ENCODE results near the gene ACBD4. TPM values are rescaled to one million over a fixed set of nuclear protein-coding genes. Genes with fewer than 3 reads are reported as not detected.

Gene ACBD4
- total and polyA plus RNA-seq, 2 of the 13 experiments (the other 11 are each of a cell fraction or from before 2014, with no cell fraction given), result 16.1 to 26.9 TPM

GRCh38 chr17:45129426-45129939 is 6.0 kb upstream of the ACBD4 start (continued):
- TF ChIP-seq ARID5B (CRISPR knock-in tag; IDR thresholded peaks at IDR 0.05) (peak; percentile 74), YEATS2 (CRISPR knock-in tag; IDR thresholded peaks at IDR 0.05; ENCODE audit: borderline replicate concordance) (no peak; the same call in 1 of the 2 replicates), ATRX (CRISPR knock-in tag; IDR thresholded peaks at IDR 0.05; ENCODE audit: borderline replicate concordance) (no peak), TOPORS (CRISPR knock-in tag; IDR thresholded peaks at IDR 0.05) (no peak), CEBPZ (IDR thresholded peaks at IDR 0.05; ENCODE audit: low read length) (no peak), SRY (CRISPR knock-in tag; IDR thresholded peaks at IDR 0.05) (no peak; the same call in 1 of the 2 replicates), SMARCC2 (IDR thresholded peaks at IDR 0.05) (no peak), HIVEP1 (CRISPR knock-in tag; IDR thresholded peaks at IDR 0.05) (peak; percentile 53; the same call in 1 of the 2 replicates), ZNF441 (CRISPR knock-in tag; IDR thresholded peaks at IDR 0.05; ENCODE audit: borderline replicate concordance) (no peak), LCORL (IDR thresholded peaks at IDR 0.05) (no peak), LCORL (CRISPR knock-in tag; IDR thresholded peaks at IDR 0.05) (no peak; the same call in 1 of the 2 replicates), CENPX (CRISPR knock-in tag; IDR thresholded peaks at IDR 0.05) (no peak), ZNF782 (CRISPR knock-in tag; IDR thresholded peaks at IDR 0.05; ENCODE audit: borderline replicate concordance) (no peak), ZNF614 (CRISPR knock-in tag; IDR thresholded peaks at IDR 0.05; ENCODE audit: borderline replicate concordance) (peak; percentile 76; the same call in 1 of the 2 replicates), ZNF224 (CRISPR knock-in tag; IDR thresholded peaks at IDR 0.05) (no peak), ZNF720 (CRISPR knock-in tag; IDR thresholded peaks at IDR 0.05) (no peak), RBAK (CRISPR knock-in tag; IDR thresholded peaks at IDR 0.05) (no peak)
- TF ChIP-seq, protein P1, sequence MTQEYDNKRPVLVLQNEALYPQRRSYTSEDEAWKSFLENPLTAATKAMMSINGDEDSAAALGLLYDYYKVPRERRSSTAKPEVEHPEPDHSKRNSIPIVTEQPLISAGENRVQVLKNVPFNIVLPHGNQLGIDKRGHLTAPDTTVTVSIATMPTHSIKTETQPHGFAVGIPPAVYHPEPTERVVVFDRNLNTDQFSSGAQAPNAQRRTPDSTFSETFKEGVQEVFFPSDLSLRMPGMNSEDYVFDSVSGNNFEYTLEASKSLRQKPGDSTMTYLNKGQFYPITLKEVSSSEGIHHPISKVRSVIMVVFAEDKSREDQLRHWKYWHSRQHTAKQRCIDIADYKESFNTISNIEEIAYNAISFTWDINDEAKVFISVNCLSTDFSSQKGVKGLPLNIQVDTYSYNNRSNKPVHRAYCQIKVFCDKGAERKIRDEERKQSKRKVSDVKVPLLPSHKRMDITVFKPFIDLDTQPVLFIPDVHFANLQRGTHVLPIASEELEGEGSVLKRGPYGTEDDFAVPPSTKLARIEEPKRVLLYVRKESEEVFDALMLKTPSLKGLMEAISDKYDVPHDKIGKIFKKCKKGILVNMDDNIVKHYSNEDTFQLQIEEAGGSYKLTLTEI (CRISPR knock-in tag; conservative IDR thresholded peaks at IDR 0.05), result no peak
- TF ChIP-seq, protein P2, sequence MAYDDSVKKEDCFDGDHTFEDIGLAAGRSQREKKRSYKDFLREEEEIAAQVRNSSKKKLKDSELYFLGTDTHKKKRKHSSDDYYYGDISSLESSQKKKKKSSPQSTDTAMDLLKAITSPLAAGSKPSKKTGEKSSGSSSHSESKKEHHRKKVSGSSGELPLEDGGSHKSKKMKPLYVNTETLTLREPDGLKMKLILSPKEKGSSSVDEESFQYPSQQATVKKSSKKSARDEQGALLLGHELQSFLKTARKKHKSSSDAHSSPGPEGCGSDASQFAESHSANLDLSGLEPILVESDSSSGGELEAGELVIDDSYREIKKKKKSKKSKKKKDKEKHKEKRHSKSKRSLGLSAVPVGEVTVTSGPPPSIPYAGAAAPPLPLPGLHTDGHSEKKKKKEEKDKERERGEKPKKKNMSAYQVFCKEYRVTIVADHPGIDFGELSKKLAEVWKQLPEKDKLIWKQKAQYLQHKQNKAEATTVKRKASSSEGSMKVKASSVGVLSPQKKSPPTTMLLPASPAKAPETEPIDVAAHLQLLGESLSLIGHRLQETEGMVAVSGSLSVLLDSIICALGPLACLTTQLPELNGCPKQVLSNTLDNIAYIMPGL (CRISPR knock-in tag; IDR thresholded peaks at IDR 0.05; ENCODE audit: borderline replicate concordance in 1 of 2, low read depth in 1 of 2), result no peak
